ENCODE data around the gene TTK.

Gene TTK

GRCh38 chr6:80004173-80005072 lies at the start of gene TTK:
TSS of gene TTK (plus strand) at chr6:80004649. CDS start at chr6:80005844, 1,195 bp downstream.
- intact Hi-C loops (cut with DNase I) = loop anchor here (5.0 to 10.0 kb wide), 2 partner anchors 57 to 100 kb away; partner anchors contain the start of genes BCKDHB and ELOVL4
- peak; percentile 81 to 97 (median 93) for DNase-seq

- no peak for DNase-seq
- intact Hi-C loops (cut with DNase I) = no loop called here
Observed at GRCh38 chr6:79954849-79955248, 49.6 kb upstream of the TTK start.

GRCh38 chr6:79964607-79965081 lies 39.8 kb upstream of the TTK start:
- DNase-seq = peak in 2 of 42 donors; percentile 3 to 18
- intact Hi-C loops (cut with DNase I) = no loop called here

- intact Hi-C loops (cut with DNase I) = no loop called here
Observed at GRCh38 chr6:79967178-79967577, 37.3 kb upstream of the TTK start.

GRCh38 chr6:79969784-79970183 lies 34.7 kb upstream of the TTK start:
- intact Hi-C loops (cut with DNase I) = no loop called here
- DNase-seq = no peak

More at GRCh38 chr6:79967178-79967577, 37.3 kb upstream of the TTK start:
- no peak for DNase-seq

GRCh38 chr6:79971193-79971592 lies 33.3 kb upstream of the TTK start:
- intact Hi-C loops (cut with DNase I) = no loop called here
- no peak for DNase-seq

GRCh38 chr6:79981652-79982051 lies 22.8 kb upstream of the TTK start:
- intact Hi-C loops (cut with DNase I) = no loop called here
- no peak for DNase-seq

- no peak for DNase-seq
- intact Hi-C loops (cut with DNase I) = no loop called here
Observed at GRCh38 chr6:79984261-79984660, 20.2 kb upstream of the TTK start.

GRCh38 chr6:79985128-79985527 lies 19.3 kb upstream of the TTK start:
- no peak for DNase-seq
- intact Hi-C loops (cut with DNase I) = no loop called here

GRCh38 chr6:79989641-79990040 lies 14.8 kb upstream of the TTK start:
- no peak for DNase-seq
- intact Hi-C loops (cut with DNase I) = no loop called here

GRCh38 chr6:79993012-79993910 lies 11.2 kb upstream of the TTK start:
- intact Hi-C loops (cut with DNase I) = no loop called here
- DNase-seq = no peak

- intact Hi-C loops (cut with DNase I) = no loop called here
- DNase-seq = no peak
Observed at GRCh38 chr6:79993911-79994309, 10.5 kb upstream of the TTK start.

GRCh38 chr6:79997728-79998127 lies 6.7 kb upstream of the TTK start:
- DNase-seq = no peak
- intact Hi-C loops (cut with DNase I) = no loop called here

- intact Hi-C loops (cut with DNase I) = loop anchor here (5.0 to 10.0 kb wide), 2 partner anchors 54 to 103 kb away; partner anchors contain the start of genes BCKDHB and ELOVL4
- DNase-seq = no peak
Observed at GRCh38 chr6:80001337-80001736, 3.1 kb upstream of the TTK start.

- DNase-seq = peak in 29 of 42 donors; percentile 6 to 54 (median 28)
- intact Hi-C loops (cut with DNase I) = loop anchor here (5.0 to 10.0 kb wide), 2 partner anchors 56 to 101 kb away; partner anchors contain the start of genes BCKDHB and ELOVL4
Observed at GRCh38 chr6:80003826-80004172, 650 bp upstream of the TTK start.

GRCh38 chr6:80005406-80005805 lies 957 bp downstream of the TTK start:
- DNase-seq = no peak

GRCh38 chr6:80006541-80006940 lies 2.1 kb downstream of the TTK start:
- no peak for DNase-seq
- intact Hi-C loops (cut with DNase I) = loop anchor here (10.0 kb wide), 1 partner anchor 98 kb away; the partner anchor contains the start of gene BCKDHB

More at GRCh38 chr6:80005406-80005805, 957 bp downstream of the TTK start:
- intact Hi-C loops (cut with DNase I) = loop anchor here (10.0 kb wide), 1 partner anchor 99 kb away; the partner anchor contains the start of gene BCKDHB

- no peak for DNase-seq
- intact Hi-C loops (cut with DNase I) = loop anchor here (10.0 kb wide), 1 partner anchor 95 kb away; the partner anchor contains the start of gene BCKDHB
Observed at GRCh38 chr6:80009531-80009930, 5.1 kb downstream of the TTK start.

- intact Hi-C loops (cut with DNase I) = no loop called here
Observed at GRCh38 chr6:80010288-80010687, 5.8 kb downstream of the TTK start.

More at GRCh38 chr6:80010288-80010687, 5.8 kb downstream of the TTK start:
- DNase-seq = no peak

Data from head of caudate nucleus (tissue), 42 donors.